ENCODE results near the gene ARID1B. TPM values are rescaled to one million over a fixed set of nuclear protein-coding genes. Genes with fewer than 3 reads are reported as not detected.

Gene ARID1B
- total RNA-seq, 2 donors from 2014 or later = 65.1 to 99.4 TPM

DNA sequence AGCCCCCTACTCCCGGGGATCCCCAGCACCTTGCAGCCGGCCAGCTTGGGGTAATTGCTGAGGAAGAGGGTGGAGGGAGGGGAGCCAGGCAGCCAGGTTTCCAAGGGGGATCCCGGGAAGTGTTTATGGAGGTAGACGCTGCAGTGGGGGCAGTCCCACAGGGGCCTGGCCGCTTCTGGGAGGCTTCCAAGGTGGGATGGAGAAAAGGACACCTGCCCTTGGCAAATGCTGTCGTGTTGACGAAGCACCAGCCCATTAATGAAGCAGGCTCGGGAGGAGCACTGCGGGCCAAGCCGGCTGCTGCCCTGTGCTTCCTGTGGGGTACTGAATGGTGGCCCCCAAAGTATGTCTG, 463.8 kb downstream of the ARID1B start:
- intact Hi-C loops (cut with DNase I) = no loop called here
- no peaks in the 10 kb centered on the region for H3K36me3 ChIP-seq
- H3K27ac ChIP-seq = peak overlapping the region; percentile 56 to 77
- no peaks in the 10 kb centered on the region for H3K9me3 ChIP-seq
- WGBS = 61% methylated on average over 10 of the region's 10 CpGs
- TF ChIP-seq POLR2A (IDR thresholded peaks at IDR 0.05) (no peak), CTCF (IDR thresholded peaks at IDR 0.05) (no peak), POLR2AphosphoS5 (IDR thresholded peaks at IDR 0.05) (no peak)
- no peaks in the 10 kb centered on the region for H3K27me3 ChIP-seq (replicated peaks; ENCODE audit: insufficient read depth)
- H3K4me3 ChIP-seq = peak overlapping the region; percentile 16 to 21
- no peak for DNase-seq (ENCODE audit: low spot score)
- H3K4me1 ChIP-seq (replicated peaks) = peaks cover 13% of the 10 kb centered on the region

DNA sequence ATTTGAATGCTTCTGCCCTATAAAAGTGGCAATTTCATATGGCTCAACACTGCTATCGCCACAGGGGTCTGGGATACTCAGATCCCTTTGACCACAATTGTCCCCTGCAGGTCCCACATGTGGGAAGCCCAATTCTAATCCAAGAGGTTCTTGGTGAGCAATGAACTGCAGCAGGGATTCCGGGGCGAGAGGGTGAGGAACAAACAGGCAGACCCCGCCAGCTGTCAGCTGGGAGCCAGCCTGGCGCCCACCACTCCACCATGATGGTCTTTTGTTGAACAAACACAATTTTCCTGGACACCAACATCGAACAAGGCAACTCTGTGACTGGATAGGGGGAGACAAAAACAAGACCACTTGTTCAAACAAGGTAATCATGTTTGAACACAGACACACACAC, 465.6 kb downstream of the ARID1B start:
- intact Hi-C loops (cut with DNase I) = no loop called here
- whole genome bisulfite sequencing = 95% methylated on average over 6 of the region's 6 CpGs
- Histone ChIP-seq H3K27me3 (replicated peaks; ENCODE audit: insufficient read depth) (no peaks in the 10 kb centered on the region), H3K4me3 (no peak overlapping the region), H3K9me3 (no peaks in the 10 kb centered on the region), H3K36me3 (no peaks in the 10 kb centered on the region), H3K27ac (no peak overlapping the region), H3K4me1 (replicated peaks) (peaks cover 13% of the 10 kb centered on the region)
- DNase-seq (ENCODE audit: low spot score) = no peak
- TF ChIP-seq POLR2AphosphoS5 (IDR thresholded peaks at IDR 0.05) (no peak), POLR2A (IDR thresholded peaks at IDR 0.05) (no peak), CTCF (IDR thresholded peaks at IDR 0.05) (no peak)

GRCh38 chr6:157244175-157244574, 467.0 kb downstream of the ARID1B start:
- 33% methylated on average over 4 of the region's 4 CpGs for WGBS
- no peak overlapping the region for H3K27ac ChIP-seq
- DNase-seq (ENCODE audit: low spot score) = no peak
- no peak overlapping the region for H3K4me3 ChIP-seq
- no peaks in the 10 kb centered on the region for H3K9me3 ChIP-seq
- no peaks in the 10 kb centered on the region for H3K27me3 ChIP-seq (replicated peaks; ENCODE audit: insufficient read depth)
- H3K36me3 ChIP-seq = no peaks in the 10 kb centered on the region
- TF ChIP-seq POLR2AphosphoS5 (IDR thresholded peaks at IDR 0.05) (peak; percentile 79), CTCF (IDR thresholded peaks at IDR 0.05) (no peak)
- intact Hi-C loops (cut with DNase I) = no loop called here
- H3K4me1 ChIP-seq (replicated peaks) = peaks cover 13% of the 10 kb centered on the region

DNA sequence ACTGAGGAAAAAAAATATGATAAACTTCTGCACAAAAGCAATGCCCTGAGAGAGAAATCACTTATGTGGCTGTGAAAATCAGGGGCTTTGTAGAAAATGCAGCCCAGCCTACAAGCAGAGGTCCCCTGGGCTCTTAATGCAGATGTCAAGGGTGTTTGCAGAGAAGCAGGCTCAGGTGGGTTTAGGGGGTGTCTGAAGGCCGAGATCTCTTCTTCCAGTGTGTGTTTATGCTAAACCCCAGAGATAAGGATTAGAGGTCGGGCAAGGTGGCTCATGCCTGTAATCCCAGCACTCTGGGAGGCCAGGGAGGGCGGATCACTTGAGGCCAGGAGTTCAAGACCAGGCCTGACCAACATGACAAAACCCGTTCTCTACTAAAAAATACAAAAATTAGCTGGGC, 467.6 kb downstream of the ARID1B start:
- 74% methylated on average over 4 of the region's 4 CpGs for WGBS
- H3K27ac ChIP-seq = no peak overlapping the region
- intact Hi-C loops (cut with DNase I) = no loop called here
- H3K4me3 ChIP-seq = no peak overlapping the region
- TF ChIP-seq POLR2A (IDR thresholded peaks at IDR 0.05) (no peak), POLR2AphosphoS5 (IDR thresholded peaks at IDR 0.05) (no peak), CTCF (IDR thresholded peaks at IDR 0.05) (no peak)
- H3K9me3 ChIP-seq = no peaks in the 10 kb centered on the region
- DNase-seq (ENCODE audit: low spot score) = no peak
- H3K27me3 ChIP-seq (replicated peaks; ENCODE audit: insufficient read depth) = no peaks in the 10 kb centered on the region
- no peaks in the 10 kb centered on the region for H3K36me3 ChIP-seq
- H3K4me1 ChIP-seq (replicated peaks) = peaks cover 13% of the 10 kb centered on the region

- Histone ChIP-seq H3K27me3 (replicated peaks; ENCODE audit: insufficient read depth) (no peaks in the 10 kb centered on the region), H3K27ac (no peak overlapping the region), H3K4me1 (replicated peaks) (peaks cover 13% of the 10 kb centered on the region), H3K9me3 (no peaks in the 10 kb centered on the region), H3K4me3 (no peak overlapping the region), H3K36me3 (no peaks in the 10 kb centered on the region)
- no peak for TF ChIP-seq POLR2AphosphoS5 (IDR thresholded peaks at IDR 0.05)
- WGBS = 68% methylated on average over 13 of the region's 13 CpGs
- no peak for DNase-seq (ENCODE audit: low spot score)
- intact Hi-C loops (cut with DNase I) = no loop called here
Measured at GRCh38 chr6:157245436-157245835, 468.3 kb downstream of the ARID1B start.

Data from prostate gland (tissue), 2 donors.